Activated CD4-positive, alpha-beta T cell treated with anti-CD3 and anti-CD28 coated beads, Interleukin-2, amount 50 U/mL, for 24 hours (primary cell): Measurements from ENCODE around the gene SEPHS2.
A peak's percentile ranks its signal among the peaks of the same experiment; 100 is the strongest.
"Not testable (repeated sequence)": the region's sequence is repeated elsewhere in the genome, so short reads cannot be mapped to it uniquely, and the experiment has no call there.

Experiments
- DNase-seq, 2 donors: peaks; one replicate each; pipeline ENCODE4 v3.0.0-alpha.2; 2020; ENCODE audit warnings: low read depth in 1 of 2, low spot score in 1 of 2

SEPHS2 gene

GRCh38 chr16:30470632-30470995 lies 24.9 kb upstream of the SEPHS2 start:
- no peak for DNase-seq

DNA sequence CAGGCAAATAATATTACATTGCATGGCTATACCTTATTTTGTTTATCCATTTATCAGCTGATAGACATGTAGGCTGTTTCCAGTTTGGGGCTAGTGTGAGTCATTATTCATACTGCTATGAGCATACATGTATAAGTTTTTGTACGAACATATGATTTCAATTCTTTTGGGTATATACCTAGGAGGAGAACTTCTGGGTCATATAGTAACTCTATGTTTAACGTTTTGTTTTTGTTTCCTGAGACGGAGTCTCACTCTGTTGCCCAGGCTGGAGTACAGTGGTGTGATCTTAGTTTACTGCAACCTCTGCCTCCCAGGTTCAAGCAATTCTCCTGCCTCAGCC lies 24.5 kb upstream of the SEPHS2 start:
- no peak for DNase-seq

DNA sequence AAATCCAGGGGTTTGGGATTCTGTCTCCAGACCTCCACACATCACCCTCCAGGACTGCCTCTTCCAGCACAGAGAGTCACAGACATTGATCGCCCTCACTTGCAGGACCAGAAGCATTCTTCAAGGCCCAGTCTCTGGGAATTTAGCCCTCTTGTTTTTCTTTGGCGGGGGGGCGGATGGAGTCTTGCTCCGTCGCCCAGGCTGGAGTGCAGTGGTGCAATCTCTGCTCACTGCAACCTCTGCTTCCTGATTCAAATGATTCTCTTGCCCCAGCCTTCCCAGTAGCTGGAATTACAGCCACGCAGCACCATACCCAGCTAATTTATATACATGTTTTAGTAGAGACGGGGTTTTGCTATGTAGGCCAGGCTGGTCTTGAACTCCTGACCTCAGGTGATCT lies 18.4 kb upstream of the SEPHS2 start:
- DNase-seq: no peak

GRCh38 chr16:30461426-30461825 lies 15.8 kb upstream of the SEPHS2 start:
- not testable (repeated sequence) for DNase-seq

DNA sequence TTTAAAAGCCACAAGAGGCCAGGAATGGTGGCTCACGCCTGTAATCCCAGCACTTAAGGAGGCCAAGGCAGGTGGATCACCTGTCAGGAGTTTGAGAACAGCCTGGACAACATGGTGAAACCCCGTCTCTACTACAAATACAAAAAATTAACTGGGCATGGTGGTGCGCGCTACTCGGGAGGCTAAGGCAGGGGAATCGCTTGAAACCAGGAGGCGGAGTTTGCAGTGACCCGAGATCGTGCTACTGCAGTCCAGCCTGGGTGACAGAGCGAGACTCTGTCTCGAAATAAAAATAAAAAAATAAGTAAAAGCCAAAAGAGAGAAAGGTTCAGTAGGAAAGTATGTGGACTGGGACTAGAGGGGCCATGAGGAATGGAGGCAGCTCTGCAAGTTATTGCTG lies 13.8 kb upstream of the SEPHS2 start:
- DNase-seq: no peak

GRCh38 chr16:30458561-30459394 lies 13.1 kb upstream of the SEPHS2 start:
- DNase-seq: peak; percentile 60 to 87

DNA sequence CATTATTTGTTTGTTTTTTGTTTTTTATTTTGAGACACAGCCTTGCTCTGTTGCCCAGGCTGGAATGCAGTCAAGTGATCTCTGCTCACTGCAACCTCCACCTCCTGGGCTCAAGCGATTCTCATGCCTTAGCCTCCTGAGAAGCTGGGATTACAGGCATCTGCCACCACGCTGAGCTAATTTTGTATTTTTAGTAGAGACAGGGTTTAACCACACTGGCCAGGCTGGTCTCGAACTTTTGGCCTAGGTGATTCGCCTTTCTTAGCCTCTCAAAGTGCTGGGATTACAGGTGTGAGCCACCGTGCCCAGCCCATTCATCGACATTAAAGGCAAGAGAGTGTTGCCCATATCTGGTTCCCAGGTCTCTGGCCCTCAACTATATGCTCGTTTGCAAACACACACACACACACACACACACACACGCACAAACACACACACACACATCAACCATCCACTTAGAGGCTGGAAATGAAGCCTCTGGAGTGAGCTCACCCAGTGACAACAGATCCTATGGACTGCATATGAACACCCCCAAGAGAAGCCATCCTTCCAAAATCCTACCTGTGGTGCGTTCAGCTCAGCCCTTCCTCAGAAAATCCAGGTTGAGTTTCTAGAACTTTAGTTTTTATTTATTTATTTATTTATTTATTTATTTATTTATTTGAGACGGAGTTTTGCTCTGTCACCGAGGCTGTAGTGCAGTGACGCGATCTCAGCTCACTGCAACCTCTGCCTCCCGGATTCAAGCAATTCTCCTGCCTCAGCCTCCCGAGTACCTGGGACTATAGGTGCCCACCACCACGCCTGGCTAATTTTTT lies 12.3 kb upstream of the SEPHS2 start:
- no peak for DNase-seq

DNA sequence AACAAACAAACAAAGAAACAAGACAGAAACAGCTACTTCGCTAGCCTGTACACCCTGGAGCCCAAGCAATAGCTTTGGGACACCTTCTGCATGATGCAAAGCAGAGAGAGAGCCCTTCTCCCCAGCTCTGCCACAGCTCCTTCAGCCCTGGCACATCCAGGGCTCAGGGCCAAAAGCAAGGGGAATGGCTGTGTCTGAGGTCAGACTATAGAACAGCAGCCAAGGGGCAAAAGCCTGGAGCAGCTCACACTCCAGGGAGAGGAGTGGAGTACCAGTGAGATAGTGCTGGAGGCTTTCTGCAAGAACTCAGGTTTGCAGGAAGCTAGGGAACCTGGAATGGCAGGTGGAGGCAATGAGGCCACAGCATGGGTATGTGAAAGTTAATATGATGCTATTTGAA lies 11.6 kb upstream of the SEPHS2 start:
- DNase-seq: no peak

- no peak for DNase-seq
Measured at GRCh38 chr16:30456302-30456701, 10.6 kb upstream of the SEPHS2 start.

DNA sequence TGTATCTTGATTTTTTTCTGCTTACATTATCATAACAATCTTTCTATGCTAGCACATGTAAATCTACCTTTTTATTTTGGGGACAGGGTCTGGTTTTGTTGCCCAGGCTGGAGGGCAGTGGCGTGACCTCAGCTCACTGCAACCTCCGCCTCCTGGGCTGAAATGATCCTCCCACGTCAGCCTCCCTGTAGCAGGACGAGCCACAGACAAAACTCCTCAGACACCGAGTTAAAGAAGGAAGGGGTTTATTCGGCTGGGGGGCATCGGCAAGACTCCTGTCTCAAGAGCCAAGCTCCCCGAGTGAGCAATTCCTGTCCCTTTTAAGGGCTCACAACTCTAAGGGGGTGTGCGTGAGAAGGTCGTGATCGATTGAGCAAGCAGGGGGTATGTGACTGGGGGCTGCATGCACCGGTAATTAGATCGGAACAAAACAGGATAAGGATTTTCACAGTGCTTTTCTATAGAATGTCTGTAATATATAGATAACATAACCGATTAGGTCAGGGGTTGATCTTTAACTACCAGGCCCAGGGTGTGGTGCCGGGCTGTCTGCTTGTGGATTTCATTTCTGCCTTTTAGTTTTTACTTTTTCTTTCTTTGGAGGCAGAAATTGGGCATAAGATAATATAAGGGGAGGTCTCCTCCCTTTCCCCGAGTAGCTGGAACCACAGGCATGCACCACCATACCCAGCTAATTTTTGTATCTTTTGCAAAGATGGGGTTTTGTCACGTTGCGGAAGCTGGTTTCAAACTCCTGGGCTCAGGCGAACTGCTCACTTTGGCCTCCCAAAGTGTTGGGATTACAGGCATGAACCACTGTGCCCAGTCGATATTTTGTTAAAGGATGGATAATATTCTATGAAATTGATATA lies 7.3 kb upstream of the SEPHS2 start:
- not testable (repeated sequence) for DNase-seq

GRCh38 chr16:30449116-30449435 lies 3.4 kb upstream of the SEPHS2 start:
- no peak for DNase-seq

- no peak for DNase-seq
Measured at GRCh38 chr16:30447512-30448226, 2.0 kb upstream of the SEPHS2 start.

GRCh38 chr16:30446203-30446595 lies 525 bp upstream of the SEPHS2 start:
- no peak for DNase-seq

DNA sequence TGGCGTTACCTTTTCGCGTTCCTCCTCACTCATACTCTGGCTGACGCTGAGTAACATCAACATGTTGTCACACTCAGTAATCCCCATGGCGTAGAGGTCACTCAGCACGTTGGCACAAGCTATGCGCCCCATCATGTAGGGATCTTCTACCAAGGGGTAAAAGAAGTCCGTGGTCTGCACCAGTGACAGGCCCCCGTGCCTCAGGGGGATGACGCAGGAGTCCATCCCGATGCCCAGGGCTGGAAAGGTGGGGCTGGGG lies 596 bp downstream of the SEPHS2 start:
- DNase-seq: no peak

- DNase-seq: no peak
Measured at GRCh38 chr16:30444231-30445148, 1.2 kb downstream of the SEPHS2 start.

GRCh38 chr16:30443631-30444030 lies 2.0 kb downstream of the SEPHS2 start:
- DNase-seq: no peak

DNA sequence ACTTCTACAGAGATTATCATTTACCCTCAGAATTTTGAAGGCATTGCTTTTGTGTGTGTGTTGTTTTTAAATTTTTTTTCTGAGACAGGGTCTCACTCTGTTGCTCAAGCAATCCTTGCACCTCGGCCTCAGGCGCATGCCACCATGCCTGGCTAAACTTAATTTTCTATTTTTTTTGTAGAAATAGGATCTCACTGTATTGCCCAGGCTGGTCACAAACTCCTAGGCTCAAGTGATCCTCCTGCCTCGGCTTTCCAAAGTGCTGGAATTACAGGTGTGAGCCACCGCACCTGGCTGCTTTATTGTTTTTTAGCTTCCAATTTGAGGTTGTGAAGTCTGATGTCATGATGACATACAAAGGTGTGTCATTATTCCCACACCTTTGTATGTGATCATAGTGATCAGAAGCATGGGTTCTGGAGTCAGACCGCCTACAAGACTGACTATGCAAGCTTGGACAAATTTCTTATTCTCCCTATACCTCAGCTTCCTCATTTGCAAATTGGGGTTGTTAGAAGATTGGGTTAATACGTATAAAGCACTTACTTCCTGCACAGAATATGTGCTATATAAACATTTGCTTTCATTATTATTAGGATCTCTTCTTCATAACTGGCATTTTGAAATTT lies 5.8 kb downstream of the SEPHS2 start:
- DNase-seq: no peak

DNA sequence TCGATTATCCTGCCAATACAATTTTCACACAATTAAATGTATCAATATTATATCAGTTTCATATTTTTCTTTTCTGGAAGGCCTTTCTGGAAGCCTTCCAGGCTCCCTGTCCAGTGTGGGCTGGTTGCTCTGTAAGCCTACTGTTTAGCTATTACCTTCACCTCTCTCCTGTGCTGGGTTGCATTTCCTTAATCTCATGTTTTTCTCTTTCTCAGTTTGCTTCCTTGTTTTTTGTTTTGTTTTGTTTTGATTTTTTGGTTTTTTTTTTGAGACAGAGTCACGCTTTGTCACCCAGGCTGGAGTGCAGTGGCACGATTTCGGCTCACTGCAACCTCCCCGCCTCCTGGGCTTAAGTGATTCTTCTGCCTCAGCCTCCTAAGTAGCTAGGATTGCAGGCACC lies 6.8 kb downstream of the SEPHS2 start:
- DNase-seq: no peak

- no peak for DNase-seq
Measured at GRCh38 chr16:30437511-30438046, 8.1 kb downstream of the SEPHS2 start.

GRCh38 chr16:30434852-30435251 lies 10.8 kb downstream of the SEPHS2 start:
- peak in 1 of 2 donors; percentile 55 for DNase-seq
